ENCODE measurements around the gene TNFRSF18.

TNFRSF18 gene

GRCh38 chr1:1210726-1211540 lies 4.5 kb upstream of the TNFRSF18 start:
- no peak for DNase-seq

- no peak for DNase-seq
These were observed 2.5 kb upstream of the TNFRSF18 start for GRCh38 chr1:1208713-1209433.

- DNase-seq, result no peak
These were observed 1.1 kb upstream of the TNFRSF18 start for GRCh38 chr1:1207571-1207892.

- no peak for DNase-seq
These were observed 657 bp upstream of the TNFRSF18 start for GRCh38 chr1:1206966-1207531.

DNA sequence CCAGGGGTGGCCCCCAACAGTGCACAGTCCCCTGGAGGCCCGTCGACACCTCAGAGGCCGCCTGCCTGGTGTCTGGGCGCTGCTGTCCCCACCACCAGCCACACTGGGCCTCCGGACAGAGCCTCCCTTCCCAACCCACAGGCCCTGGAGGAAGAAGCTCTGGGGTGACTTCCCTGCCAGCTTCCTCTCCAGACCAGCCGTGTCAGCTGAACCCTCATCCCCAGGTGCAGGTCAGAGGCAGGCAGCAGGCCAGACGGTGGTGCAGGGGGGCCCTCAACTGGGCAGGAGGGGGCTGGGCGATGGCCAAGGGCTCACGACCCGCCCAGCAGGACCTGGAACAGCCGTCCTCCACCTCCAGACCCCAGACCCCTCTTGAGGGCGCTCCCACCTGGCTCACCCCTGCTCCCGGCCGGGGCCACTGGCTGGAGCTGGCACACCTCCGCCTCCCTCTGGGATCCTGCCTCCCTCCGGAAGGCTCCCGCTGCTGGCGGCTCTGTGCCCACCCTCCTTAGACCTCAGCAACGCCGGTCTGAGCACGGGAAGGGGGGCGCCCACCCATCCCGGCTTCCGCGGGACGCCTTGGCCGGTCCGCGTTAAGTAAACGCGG lies 520 bp downstream of the TNFRSF18 start:
- no peak for DNase-seq

GRCh38 chr1:1204998-1205768 lies 1.2 kb downstream of the TNFRSF18 start:
- DNase-seq, result no peak

- DNase-seq, result no peak
These were observed 1.9 kb downstream of the TNFRSF18 start for GRCh38 chr1:1204425-1204920.

DNA sequence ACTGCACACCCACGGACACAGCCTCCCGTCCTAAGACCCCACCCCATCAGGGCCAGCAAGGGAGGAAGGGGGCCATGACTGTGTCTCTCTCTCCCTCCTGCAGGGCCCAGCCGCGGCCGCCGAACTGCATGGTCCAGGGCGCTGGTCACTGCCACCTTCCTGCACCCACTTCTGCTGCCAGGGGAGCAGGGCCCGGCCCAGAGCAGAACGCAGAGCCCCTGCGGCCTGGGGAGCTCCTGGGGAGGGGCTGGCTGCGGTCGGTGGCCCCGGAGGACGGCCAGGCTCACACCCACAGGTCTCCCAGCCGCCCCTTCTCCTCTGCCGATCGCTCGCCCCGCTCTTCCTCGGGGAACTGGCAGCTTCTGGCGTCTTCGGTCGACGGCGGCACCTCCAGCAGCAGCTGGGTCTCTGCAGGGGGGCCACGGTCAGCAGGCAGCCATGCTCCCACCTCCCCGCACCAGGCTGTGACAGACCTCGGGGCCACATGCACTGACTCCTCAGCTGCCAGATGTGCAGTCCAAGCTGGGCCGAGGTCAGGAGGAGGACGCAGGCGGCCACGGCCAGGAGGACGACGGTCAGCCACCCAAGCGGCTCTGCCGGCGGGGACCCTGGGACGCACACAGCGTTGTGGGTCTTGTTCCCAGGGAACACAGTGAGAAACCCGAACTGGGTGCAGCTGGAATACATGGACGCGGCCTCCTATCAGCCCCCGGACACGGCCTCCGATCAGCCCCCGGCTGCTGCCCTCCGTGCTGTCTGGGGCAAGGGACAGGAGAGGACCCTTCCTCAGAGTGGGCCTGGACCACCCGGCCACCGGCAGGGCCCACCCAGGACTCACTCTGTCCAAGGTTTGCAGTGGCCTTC lies 2.6 kb downstream of the TNFRSF18 start:
- DNase-seq, result no peak

GRCh38 chr1:1202831-1203560 lies 3.4 kb downstream of the TNFRSF18 start:
- DNase-seq, result no peak

DNA sequence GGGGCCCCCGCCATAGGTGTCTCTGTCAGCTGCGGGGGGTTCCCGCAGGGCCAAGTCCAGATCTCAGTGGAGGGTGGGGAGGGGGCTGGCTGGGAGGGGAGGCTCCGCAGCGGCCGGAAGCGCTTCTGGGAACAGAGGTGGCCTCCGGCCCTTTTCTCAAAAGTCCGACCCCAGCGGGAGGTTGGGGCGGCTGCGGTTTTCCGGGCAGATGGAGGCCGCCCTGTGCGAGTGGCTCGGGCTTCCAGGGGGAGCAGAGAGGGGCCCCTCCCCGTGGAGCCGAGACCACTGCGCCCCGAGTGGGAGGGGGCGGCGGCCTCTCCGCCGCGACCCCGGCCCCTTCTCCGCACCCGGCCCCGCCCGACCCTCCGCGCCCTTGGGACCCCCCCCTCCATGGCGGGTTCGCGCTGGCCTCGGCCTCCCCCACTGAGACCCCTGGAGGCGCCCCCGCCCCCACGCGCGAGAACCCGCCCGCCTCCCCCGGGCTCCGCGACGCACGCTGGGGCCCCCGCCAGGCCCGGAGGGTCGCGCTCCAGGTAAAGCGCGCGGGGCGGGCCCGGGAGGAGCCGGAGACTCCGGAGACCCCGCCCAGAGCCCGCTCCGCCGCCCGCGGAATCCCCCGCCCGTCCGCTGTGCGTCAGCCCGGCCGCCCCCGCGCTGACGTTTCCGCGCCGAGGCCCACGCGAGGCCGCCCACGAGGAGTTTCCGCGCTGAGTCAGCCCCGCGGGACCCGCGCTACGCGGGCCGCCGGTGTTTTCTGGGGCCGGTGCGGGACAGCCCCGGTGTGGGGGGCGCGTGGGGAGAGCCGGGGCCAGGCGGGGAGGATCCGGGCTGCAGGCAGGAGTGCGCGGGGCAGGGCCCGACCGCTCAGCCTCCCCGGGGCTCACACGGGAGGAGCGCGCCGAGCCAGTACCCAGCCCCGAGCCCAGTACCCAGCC lies 5.2 kb downstream of the TNFRSF18 start:
- DNase-seq, result no peak

DNA sequence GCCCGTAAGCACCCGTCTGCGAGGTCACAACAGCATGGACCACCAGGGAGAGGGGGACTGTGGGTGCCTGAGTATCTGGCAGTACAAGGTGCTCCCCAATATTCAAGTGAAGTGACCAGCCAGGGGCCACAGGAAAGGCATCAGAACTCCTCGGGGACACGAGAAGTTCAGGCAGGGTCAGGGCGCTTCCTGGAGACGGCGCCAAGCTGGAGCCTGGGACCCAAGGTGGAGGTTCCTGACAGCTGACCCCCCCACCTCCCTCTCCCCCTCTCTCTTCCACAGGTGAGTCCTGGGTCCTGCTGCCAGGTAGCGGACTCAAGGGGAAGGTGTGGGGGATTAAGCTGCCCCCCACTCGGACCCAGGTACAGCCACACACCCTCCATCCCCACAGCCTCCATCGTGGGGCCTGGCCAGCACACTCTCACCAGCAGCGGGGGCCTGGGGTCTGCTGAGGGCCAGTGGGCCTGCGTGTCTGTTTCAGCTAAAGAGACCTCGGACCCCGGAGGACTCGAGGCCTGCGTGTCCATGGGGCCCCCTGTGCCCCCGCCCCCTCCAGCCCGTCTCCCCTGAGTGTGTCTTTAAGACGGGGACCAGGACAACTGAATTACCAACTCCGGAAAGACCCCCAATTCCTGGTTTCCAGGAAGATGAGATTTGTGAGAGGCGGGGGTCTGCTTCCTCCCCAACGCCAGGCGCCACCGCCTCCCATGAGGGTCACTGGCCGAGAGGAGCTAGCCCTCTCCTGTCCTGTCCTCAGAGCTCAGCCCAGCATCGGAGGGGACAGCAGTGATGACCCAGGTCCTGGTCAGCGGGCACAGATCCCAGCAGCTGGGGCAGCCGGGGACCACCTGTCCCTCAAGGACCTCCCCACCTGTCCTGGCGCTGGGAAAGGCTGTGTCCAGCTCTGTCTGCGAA lies 6.2 kb downstream of the TNFRSF18 start:
- DNase-seq, result no peak

DNA sequence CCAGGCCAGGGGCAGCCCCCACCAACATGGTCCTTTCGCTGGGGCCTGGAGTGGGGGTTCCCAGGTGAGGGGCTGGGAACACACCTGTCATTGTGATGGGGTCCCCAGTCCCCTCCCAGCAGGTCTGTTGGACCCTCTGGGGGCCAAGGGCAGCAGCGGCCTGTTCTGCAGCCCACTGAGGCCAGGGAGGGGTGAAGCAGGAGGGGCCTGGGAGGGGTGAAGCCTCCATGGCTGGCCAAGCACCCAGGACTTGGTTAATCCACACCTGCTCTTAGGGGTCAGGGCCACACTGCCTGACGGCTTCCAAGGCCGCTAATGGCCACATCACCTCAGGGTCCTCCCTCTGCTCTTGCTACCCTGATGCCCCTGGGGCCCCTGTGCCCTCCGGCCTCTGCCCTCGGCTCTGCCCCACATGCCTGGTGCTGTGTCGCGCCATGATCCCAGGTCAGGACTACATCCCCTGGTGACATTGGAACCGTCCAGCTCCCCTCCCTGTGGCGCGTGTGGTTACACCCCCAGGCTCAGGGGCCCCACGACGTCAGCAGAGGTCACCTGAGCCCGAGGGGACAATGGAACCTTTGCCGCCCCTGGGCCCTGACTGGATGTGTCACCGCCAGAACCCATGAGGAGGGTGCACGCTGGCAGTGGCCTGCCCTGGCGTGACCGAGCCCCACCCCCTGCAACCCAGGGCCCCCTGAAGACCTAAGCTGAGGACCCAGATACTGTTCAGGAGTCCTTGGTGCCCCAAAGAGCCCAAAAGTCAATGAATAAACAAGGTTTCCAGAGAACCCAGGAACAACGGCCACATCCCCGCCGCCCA lies 7.0 kb downstream of the TNFRSF18 start:
- no peak for DNase-seq

DNA sequence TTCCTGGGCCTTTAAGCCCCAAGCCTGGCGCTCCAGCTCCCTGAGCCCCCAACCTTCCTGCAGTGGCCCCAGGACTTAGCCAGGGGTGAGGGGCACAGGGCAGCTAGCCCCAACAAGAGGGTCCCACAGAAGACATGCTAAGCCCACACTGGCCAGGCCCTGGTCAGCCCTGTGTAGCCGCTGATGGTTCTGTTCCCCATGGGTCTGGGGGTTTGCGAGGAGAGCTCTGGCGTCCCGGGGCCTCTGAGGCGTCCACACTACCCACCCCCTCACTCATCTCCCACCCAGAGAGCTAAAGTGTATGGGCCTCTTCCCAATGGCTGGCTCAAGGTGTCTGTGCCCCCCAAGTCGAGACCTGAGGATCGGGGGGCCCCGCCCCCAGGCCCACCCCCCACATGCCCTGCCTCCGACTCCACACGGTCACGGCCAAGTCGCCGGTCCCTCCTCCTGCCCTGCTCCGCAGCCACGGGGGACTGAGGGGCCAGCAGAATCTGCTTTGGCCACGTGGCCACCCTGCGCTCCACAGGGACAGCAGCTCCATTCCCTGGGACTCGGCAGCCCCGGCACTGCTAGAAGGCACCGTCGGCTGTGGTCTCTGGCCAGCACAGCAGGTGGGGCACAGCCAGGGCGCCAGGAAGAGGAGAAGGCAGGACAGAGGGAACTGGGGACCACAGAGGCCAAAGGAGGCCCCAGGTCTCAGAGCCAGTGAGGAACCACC lies 7.8 kb downstream of the TNFRSF18 start:
- no peak for DNase-seq

DNA sequence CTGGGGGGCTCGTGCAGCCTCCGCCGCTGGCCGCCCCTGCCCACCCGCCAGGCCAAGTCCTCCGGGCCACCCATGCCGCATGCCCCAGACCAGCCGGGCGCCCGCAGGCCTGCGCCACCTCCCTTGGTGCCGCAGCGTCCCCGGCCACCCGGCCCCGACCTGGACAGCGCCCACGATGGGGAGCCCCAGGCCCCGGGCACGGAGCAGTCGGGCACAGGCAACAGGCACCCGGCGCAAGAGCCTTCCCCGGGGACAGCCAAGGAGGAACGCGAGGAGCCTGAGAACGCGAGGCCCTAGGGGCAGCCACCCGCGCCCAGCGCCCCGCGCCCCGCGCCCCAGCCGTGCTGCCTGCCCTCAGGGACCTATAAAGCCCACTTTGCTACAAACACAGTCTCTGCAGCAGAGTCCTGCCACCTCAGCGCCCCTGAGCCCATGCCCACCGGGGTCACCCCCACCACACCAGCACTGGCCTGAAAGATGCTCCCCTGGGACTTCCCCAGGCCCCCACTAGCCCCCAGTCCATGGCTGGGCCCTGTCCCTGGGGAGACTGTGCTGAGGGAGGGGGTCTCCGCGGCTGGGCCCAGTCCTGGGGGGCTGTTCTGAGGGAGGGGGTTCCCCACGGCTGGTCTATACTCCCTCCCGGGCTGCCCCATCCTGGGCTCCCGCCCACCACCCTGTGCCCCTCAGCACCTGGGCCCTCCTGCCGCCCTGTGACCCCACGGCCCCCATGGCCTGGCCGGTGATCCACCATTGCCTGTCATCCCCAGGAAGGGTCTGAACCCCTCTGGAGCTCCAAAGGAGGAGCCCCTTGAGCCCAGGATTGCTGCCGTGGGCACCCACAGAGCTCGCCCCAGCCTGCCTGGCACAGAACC lies 8.6 kb downstream of the TNFRSF18 start:
- no peak for DNase-seq

GRCh38 chr1:1197188-1197500 lies 9.2 kb downstream of the TNFRSF18 start:
- DNase-seq, result no peak

All from SW 1271 (cell line).